SK-N-MC (cell line): Measurements from ENCODE around the gene LTN1.

Source experiments
- EZH2 ChIP-seq: fragments of 200-600 bp; sonication (generic); IDR thresholded peaks from one replicate; pipeline ENCODE4 v1.6.1; 2017; ENCODE audit warnings: antibody characterized with exemption
- POLR2AphosphoS5 ChIP-seq: IDR thresholded peaks from 2 replicates; pipeline ENCODE4 v1.6.1; 2012; ENCODE audit warnings: mild to moderate bottlenecking, low read depth, low read length, borderline replicate concordance

- TF ChIP-seq EZH2: no peak
- no peak for TF ChIP-seq POLR2AphosphoS5
Measured at GRCh38 chr21:29034678-29035077, 42.0 kb upstream of the LTN1 start.
